ENCODE results near the gene RTP2. TPM values are rescaled to one million over a fixed set of nuclear protein-coding genes. Genes with fewer than 3 reads are reported as not detected.

RTP2 gene, protein sequence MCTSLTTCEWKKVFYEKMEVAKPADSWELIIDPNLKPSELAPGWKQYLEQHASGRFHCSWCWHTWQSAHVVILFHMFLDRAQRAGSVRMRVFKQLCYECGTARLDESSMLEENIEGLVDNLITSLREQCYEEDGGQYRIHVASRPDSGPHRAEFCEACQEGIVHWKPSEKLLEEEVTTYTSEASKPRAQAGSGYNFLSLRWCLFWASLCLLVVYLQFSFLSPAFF
- not detected for total RNA-seq
- long read RNA-seq = 0 reads

DNA sequence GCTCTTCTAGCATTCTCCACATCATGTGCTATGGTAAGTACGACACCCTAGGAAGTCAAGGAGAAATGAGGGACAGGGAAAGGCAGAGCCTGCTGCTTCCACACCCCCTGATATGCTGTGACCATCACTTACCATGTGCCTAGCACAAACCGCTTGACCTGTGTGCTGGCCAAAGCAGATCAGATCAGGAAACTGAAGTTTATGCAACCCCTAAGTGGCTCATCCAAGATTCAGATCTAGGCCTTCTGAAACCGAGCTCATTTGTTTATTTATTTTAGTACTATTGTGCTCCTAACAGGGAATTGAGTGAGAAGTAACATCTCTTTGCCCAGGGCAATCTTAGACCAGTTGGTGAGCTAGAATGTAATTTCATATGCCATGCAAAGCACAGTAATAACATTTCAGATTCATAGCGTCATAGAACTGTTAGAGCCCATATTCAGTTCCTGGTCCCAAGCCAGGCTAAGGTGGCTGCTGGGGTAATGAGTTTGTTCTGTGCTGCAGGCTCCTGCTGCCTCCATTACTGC is at the start of gene RTP2:
TSS of gene RTP2 (minus strand) at position 51 of the 527 bp plus-strand sequence. CDS start 429 bp downstream, outside the sequence.
- H3K4me1 ChIP-seq = peaks cover 13% of the 10 kb centered on the region
- no peak for DNase-seq
- no peak within 1 kb of the TSS for H3K4me3 ChIP-seq
- H3K27me3 ChIP-seq (ENCODE audit: low read depth) = no peaks in the 10 kb centered on the region
- no peak for TF ChIP-seq CTCF (IDR thresholded peaks at IDR 0.05; ENCODE audit: borderline replicate concordance)
- H3K27ac ChIP-seq (replicated peaks) = no peak within 1 kb of the TSS
- intact Hi-C loops (cut with micrococcal nuclease) = no loop called here
- H3K36me3 ChIP-seq = no peaks in the 10 kb centered on the region
- H3K9me3 ChIP-seq (replicated peaks) = no peaks in the 10 kb centered on the region

DNA sequence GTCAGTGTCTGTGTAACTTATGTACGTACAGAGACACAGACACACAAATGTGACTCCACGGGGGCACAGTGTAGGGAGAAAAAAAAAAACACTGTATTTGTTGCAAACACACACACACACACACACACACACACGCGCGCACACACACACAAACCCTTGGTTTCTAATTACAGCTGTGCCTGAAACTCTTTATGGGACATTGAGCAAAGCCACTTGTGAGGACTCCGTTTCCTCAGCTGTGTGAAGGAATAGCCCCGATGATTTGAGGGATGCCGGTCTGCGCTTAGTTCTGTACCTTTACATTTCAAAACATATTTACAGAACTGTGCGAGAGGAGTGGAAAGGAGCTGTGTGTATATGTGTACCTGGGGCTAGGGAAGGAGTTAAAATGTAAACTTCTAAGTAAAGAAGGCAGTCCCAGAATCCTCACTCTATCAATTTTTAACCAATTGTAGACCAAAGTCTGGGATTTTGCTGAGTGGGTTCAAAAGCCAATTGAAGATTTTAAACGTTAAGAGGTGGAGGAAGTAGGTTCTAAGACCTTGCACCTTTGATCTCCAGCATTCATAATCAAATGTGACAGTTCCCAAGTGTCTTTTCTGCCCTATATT is 48.3 kb upstream of the RTP2 start:
- Histone ChIP-seq H3K36me3 (no peaks in the 10 kb centered on the region), H3K4me3 (peak overlapping the region; percentile 55), H3K9me3 (replicated peaks) (no peaks in the 10 kb centered on the region), H3K27ac (replicated peaks) (peak overlapping the region; percentile 99), H3K27me3 (ENCODE audit: low read depth) (no peaks in the 10 kb centered on the region), H3K4me1 (peaks cover 41% of the 10 kb centered on the region)
- no peak for DNase-seq
- intact Hi-C loops (cut with micrococcal nuclease) = no loop called here
- no peak for TF ChIP-seq CTCF (IDR thresholded peaks at IDR 0.05; ENCODE audit: borderline replicate concordance)

- no peaks in the 10 kb centered on the region for H3K27me3 ChIP-seq (ENCODE audit: low read depth)
- no peaks in the 10 kb centered on the region for H3K9me3 ChIP-seq (replicated peaks)
- peak overlapping the region; percentile 99 for H3K27ac ChIP-seq (replicated peaks)
- peaks cover 42% of the 10 kb centered on the region for H3K4me1 ChIP-seq
- intact Hi-C loops (cut with micrococcal nuclease) = no loop called here
- H3K36me3 ChIP-seq = no peaks in the 10 kb centered on the region
- DNase-seq = no peak
- H3K4me3 ChIP-seq = peak overlapping the region; percentile 55
- TF ChIP-seq CTCF (IDR thresholded peaks at IDR 0.05; ENCODE audit: borderline replicate concordance) = no peak
These were observed 47.7 kb upstream of the RTP2 start for GRCh38 chr3:187750006-187750512.

- Histone ChIP-seq H3K9me3 (replicated peaks) (no peaks in the 10 kb centered on the region), H3K36me3 (no peaks in the 10 kb centered on the region), H3K27ac (replicated peaks) (peak overlapping the region; percentile 99), H3K4me1 (peaks cover 60% of the 10 kb centered on the region), H3K27me3 (ENCODE audit: low read depth) (no peaks in the 10 kb centered on the region), H3K4me3 (peak overlapping the region; percentile 88)
- TF ChIP-seq CTCF (IDR thresholded peaks at IDR 0.05; ENCODE audit: borderline replicate concordance) = peak; percentile 97
- intact Hi-C loops (cut with micrococcal nuclease) = loop anchor here (10.0 kb wide), 2 partner anchors 287 to 407 kb away; partner anchors contain the start of gene LPP
- DNase-seq = peak; percentile 92
These were observed 45.7 kb upstream of the RTP2 start for GRCh38 chr3:187748050-187748481.

DNA sequence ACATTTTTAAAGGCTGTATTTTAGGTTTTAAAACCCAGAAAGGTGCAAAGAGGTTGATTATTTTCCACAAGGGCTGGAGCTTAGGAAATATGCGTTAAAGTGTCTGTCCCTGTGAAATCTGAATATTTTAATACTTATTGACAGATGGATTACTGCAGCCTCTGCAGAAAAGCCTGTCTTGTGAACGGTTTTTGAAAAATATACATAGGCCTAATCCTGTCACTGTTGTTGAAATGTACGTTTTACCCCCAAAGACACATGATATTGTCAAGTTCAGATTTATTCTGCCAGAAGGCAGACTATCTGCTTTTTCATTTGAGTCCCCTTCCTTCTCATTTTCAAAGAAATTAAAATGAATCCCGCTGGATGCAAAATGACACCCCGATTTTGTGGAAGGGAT is 45.1 kb upstream of the RTP2 start:
- Histone ChIP-seq H3K27ac (replicated peaks) (peak overlapping the region; percentile 99), H3K4me1 (peaks cover 60% of the 10 kb centered on the region), H3K27me3 (ENCODE audit: low read depth) (no peaks in the 10 kb centered on the region), H3K9me3 (replicated peaks) (no peaks in the 10 kb centered on the region), H3K36me3 (no peaks in the 10 kb centered on the region), H3K4me3 (peak overlapping the region; percentile 88)
- intact Hi-C loops (cut with micrococcal nuclease) = loop anchor here (10.0 kb wide), 2 partner anchors 287 to 407 kb away; partner anchors contain the start of gene LPP
- no peak for TF ChIP-seq CTCF (IDR thresholded peaks at IDR 0.05; ENCODE audit: borderline replicate concordance)
- DNase-seq = no peak
